Esophagus muscularis mucosa (tissue), 4 donors: ENCODE data around the gene RAD51B.

Experiments
- CTCF ChIP-seq, 3 experiments: fragments of 200-600 bp in 2 of 3; fragments of 450-650 bp in 1 of 3; sonication (generic) in 2 of 3; IDR thresholded peaks; one replicate each; pipeline ENCODE4 v1.5.1; 2017 to 2019; ENCODE audit warnings: antibody characterized with exemption in 3 of 3, mild to moderate bottlenecking in 2 of 3, moderate library complexity in 1 of 3
- EP300 ChIP-seq: sonication (generic); formaldehyde crosslinking; IDR thresholded peaks from one replicate; pipeline ENCODE4 v1.6.1; 2017; ENCODE audit warnings: antibody characterized with exemption
- POLR2A ChIP-seq: fragments of 450-650 bp; IDR thresholded peaks from one replicate; pipeline ENCODE4 v1.6.1; 2017; ENCODE audit warnings: antibody characterized with exemption, moderate library complexity, mild to moderate bottlenecking, low read depth
- POLR2AphosphoS5 ChIP-seq, 2 donors: sonication (generic); formaldehyde crosslinking; IDR thresholded peaks; one replicate each; pipeline ENCODE4 v1.6.1; 2017; ENCODE audit warnings: antibody characterized with exemption in 2 of 2

GRCh38 chr14:68322940-68323620, 503.5 kb downstream of the RAD51B start:
- TF ChIP-seq POLR2A (no peak), CTCF (IDR thresholded peaks at IDR 0.05) (no peak), POLR2AphosphoS5 (IDR thresholded peaks at IDR 0.05) (no peak), EP300 (no peak)
